ENCODE results near the gene PCMTD2. TPM values are rescaled to one million over a fixed set of nuclear protein-coding genes. Genes with fewer than 3 reads are reported as not detected.

PCMTD2 gene
- total RNA-seq, 2 donors from 2014 or later, result 23.3 to 35.7 TPM

DNA sequence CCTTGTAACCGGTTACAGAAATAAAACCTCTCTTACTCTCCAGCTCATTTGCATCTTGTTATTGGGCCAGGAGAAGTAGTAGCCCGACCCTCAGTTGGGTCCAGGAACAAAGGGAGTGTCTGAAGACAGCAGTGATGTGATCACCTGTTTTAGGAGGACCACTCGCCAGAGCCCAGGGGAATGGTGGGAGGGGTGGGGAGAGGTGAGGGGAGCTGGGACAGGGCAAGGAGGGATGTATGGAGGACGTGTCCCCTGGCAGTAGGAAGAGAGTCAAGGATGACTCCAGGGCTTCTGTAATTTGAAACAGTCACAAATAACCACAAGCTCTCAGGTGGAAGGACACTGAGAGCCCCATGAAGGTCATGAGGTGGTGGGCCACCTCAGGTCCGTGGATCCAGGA lies 1.4 kb upstream of the PCMTD2 start:
- no peak for DNase-seq
- Histone ChIP-seq H3K9ac (ENCODE audit: low read depth in 2 of 2, low read length in 2 of 2) (no peak overlapping the region), H3K27me3 (no peaks in the 10 kb centered on the region)

GRCh38 chr20:64254571-64255360 lies 782 bp upstream of the PCMTD2 start:
- TF ChIP-seq, protein P1, sequence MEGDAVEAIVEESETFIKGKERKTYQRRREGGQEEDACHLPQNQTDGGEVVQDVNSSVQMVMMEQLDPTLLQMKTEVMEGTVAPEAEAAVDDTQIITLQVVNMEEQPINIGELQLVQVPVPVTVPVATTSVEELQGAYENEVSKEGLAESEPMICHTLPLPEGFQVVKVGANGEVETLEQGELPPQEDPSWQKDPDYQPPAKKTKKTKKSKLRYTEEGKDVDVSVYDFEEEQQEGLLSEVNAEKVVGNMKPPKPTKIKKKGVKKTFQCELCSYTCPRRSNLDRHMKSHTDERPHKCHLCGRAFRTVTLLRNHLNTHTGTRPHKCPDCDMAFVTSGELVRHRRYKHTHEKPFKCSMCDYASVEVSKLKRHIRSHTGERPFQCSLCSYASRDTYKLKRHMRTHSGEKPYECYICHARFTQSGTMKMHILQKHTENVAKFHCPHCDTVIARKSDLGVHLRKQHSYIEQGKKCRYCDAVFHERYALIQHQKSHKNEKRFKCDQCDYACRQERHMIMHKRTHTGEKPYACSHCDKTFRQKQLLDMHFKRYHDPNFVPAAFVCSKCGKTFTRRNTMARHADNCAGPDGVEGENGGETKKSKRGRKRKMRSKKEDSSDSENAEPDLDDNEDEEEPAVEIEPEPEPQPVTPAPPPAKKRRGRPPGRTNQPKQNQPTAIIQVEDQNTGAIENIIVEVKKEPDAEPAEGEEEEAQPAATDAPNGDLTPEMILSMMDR (IDR thresholded peaks at IDR 0.05), result no peak
- no peak for DNase-seq
- H3K27me3 ChIP-seq, result no peaks in the 10 kb centered on the region
- peak overlapping the region; percentile 72 for H3K27ac ChIP-seq
- H3K4me3 ChIP-seq, result peak overlapping the region; percentile 75
- peak overlapping the region; percentile 60 to 77 for H3K9ac ChIP-seq (ENCODE audit: low read depth in 2 of 2, low read length in 2 of 2)
- intact Hi-C loops (cut with DNase I), result no loop called here
- H3K36me3 ChIP-seq, result no peaks in the 10 kb centered on the region
- no peaks in the 10 kb centered on the region for H3K9me3 ChIP-seq
- H3K4me1 ChIP-seq, result peaks cover 3% of the 10 kb centered on the region

More for the DNA sequence above, 1.4 kb upstream of the PCMTD2 start:
- H3K27ac ChIP-seq, result no peak overlapping the region
- TF ChIP-seq, protein P1 (IDR thresholded peaks at IDR 0.05), result no peak
- H3K4me1 ChIP-seq, result peaks cover 3% of the 10 kb centered on the region
- H3K9me3 ChIP-seq, result no peaks in the 10 kb centered on the region
- no peaks in the 10 kb centered on the region for H3K36me3 ChIP-seq
- intact Hi-C loops (cut with DNase I), result no loop called here
- H3K4me3 ChIP-seq, result no peak overlapping the region

- intact Hi-C loops (cut with DNase I), result no loop called here
- no peak for DNase-seq
- TF ChIP-seq, protein P1 (IDR thresholded peaks at IDR 0.05), result no peak
- Histone ChIP-seq H3K27me3 (no peaks in the 10 kb centered on the region), H3K27ac (peak overlapping the region; percentile 72), H3K36me3 (no peaks in the 10 kb centered on the region), H3K9me3 (no peaks in the 10 kb centered on the region), H3K9ac (ENCODE audit: low read depth in 2 of 2, low read length in 2 of 2) (peak overlapping the region; percentile 52 to 76), H3K4me3 (peak overlapping the region; percentile 75), H3K4me1 (peaks cover 3% of the 10 kb centered on the region)
These were observed 861 bp downstream of the PCMTD2 start for GRCh38 chr20:64256282-64256935.

- Histone ChIP-seq H3K4me3 (no peak overlapping the region), H3K36me3 (no peaks in the 10 kb centered on the region), H3K27me3 (no peaks in the 10 kb centered on the region), H3K9me3 (no peaks in the 10 kb centered on the region), H3K9ac (ENCODE audit: low read depth in 2 of 2, low read length in 2 of 2) (no peak overlapping the region), H3K4me1 (peaks cover 3% of the 10 kb centered on the region), H3K27ac (no peak overlapping the region)
- intact Hi-C loops (cut with DNase I), result no loop called here
- TF ChIP-seq, protein P1 (IDR thresholded peaks at IDR 0.05), result no peak
- no peak for DNase-seq
These were observed 1.7 kb downstream of the PCMTD2 start for GRCh38 chr20:64257107-64257757.

- intact Hi-C loops (cut with DNase I), result no loop called here
- Histone ChIP-seq H3K27me3 (no peaks in the 10 kb centered on the region), H3K9ac (ENCODE audit: low read depth in 2 of 2, low read length in 2 of 2) (no peak overlapping the region), H3K4me1 (peaks cover 3% of the 10 kb centered on the region), H3K27ac (no peak overlapping the region), H3K9me3 (no peaks in the 10 kb centered on the region), H3K4me3 (no peak overlapping the region), H3K36me3 (no peaks in the 10 kb centered on the region)
- TF ChIP-seq, protein P1 (IDR thresholded peaks at IDR 0.05), result no peak
- no peak for DNase-seq
These were observed 2.7 kb downstream of the PCMTD2 start for GRCh38 chr20:64258071-64258823.

Data from colonic mucosa (tissue), 4 donors.